Activated CD4-positive, alpha-beta memory T cell treated with anti-CD3 and anti-CD28 coated beads, Interleukin-2, amount 10 ng/mL, durations not matched to agents 7 days and 5 days (primary cell): ENCODE measurements around the gene MINDY4B. TPM values are rescaled to one million over a fixed set of nuclear protein-coding genes. Genes with fewer than 3 reads are reported as not detected.

Experiments
- CTCF ChIA-PET: fragments of 350-600 bp; sonication (Branson Sonifier 250); formaldehyde crosslinking; loops from one replicate; lab custom pipeline; 2021; ENCODE audit warnings: antibody characterized with exemption, inconsistent platforms; lab: Charles Lee
- POLR2A ChIA-PET: fragments of 350-600 bp; sonication (Branson Sonifier 250); formaldehyde crosslinking; loops from one replicate; lab custom pipeline; 2021; ENCODE audit warnings: antibody characterized with exemption; lab: Charles Lee
- DNase-seq: peaks from one replicate; pipeline ENCODE4 v3.0.0-alpha.2; 2020
- H3K27ac Mint-ChIP-seq: one replicate; pipeline ENCODE4 v1.8.0; 2021; ENCODE audit warnings: mild to moderate bottlenecking, mixed read lengths
- H3K27me3 Mint-ChIP-seq: one replicate; pipeline ENCODE4 v1.8.0; 2021; ENCODE audit warnings: mixed read lengths
- H3K36me3 Mint-ChIP-seq: one replicate; pipeline ENCODE4 v1.8.0; 2021; ENCODE audit warnings: low read depth, mixed read lengths
- H3K4me1 Mint-ChIP-seq: one replicate; pipeline ENCODE4 v1.8.0; 2021; ENCODE audit warnings: mixed read lengths
- H3K4me3 Mint-ChIP-seq: one replicate; pipeline ENCODE4 v1.8.0; 2021; ENCODE audit warnings: mild to moderate bottlenecking, mixed read lengths
- H3K9me3 Mint-ChIP-seq: one replicate; pipeline ENCODE4 v1.8.0; 2021; ENCODE audit warnings: mixed read lengths
- total RNA-seq, 2 experiments: library from RNA; stranded (reverse); gene quantifications; one replicate each; pipeline ENCODE4 v1.2.3, GENCODE V29; 2021

Gene MINDY4B
- total RNA-seq, 2 experiments from 2014 or later: not detected

DNA sequence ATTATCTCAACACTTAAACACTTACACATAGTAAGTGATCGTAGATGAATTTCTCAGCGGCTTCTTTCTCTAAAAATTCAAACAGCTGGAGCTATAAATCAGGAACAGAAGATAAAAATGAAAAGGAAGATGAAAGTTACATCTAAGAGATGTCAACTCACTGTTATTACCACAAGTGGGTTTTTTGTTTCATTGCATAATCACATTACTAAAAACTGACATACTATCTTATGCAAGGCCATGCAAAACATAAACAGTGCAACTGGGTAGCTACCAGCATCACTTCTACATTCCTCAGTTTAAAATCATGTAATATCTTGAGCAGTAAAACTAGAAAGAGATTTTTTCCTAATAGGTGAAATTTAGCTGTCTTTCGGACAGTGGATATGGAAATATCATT lies 14.9 kb downstream of the MINDY4B start:
- CTCF ChIA-PET: interaction anchor here (0.8 to 1.3 kb wide), 2 partner anchors 10 to 362 kb away, joined by 3 to 4 read pairs; no protein-coding TSS in a partner anchor
- Mint-ChIP-seq H3K27ac (no peak overlapping the region), H3K27me3 (peaks cover 22% of the 10 kb centered on the region), H3K4me3 (no peak overlapping the region), H3K4me1 (no peaks in the 10 kb centered on the region), H3K9me3 (no peaks in the 10 kb centered on the region), H3K36me3 (no peaks in the 10 kb centered on the region)
- POLR2A ChIA-PET: no interaction called here
- DNase-seq: no peak

DNA sequence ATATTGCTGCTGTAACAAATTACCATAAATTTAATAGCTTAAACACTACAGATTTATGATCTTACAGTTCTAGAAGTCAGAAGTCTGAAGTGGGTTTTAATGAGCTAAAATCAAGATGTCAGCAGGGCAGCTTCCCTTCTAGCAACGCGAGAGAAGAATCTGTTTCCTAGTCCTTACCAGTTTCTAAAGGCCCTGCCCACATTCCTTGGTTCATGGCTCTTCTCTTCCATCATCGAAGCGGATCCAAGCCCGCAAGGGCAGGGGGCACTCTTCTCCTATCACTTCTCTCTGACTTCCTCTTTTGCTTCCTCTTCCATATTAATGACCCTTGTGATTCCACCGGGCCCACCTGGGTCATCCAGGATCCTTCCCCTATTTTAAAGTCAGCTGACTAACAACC lies 16.1 kb downstream of the MINDY4B start:
- CTCF ChIA-PET: no interaction called here
- H3K4me3 Mint-ChIP-seq: no peak overlapping the region
- H3K9me3 Mint-ChIP-seq: no peaks in the 10 kb centered on the region
- DNase-seq: no peak
- peaks cover 27% of the 10 kb centered on the region for H3K27me3 Mint-ChIP-seq
- no peaks in the 10 kb centered on the region for H3K4me1 Mint-ChIP-seq
- POLR2A ChIA-PET: no interaction called here
- H3K36me3 Mint-ChIP-seq: no peaks in the 10 kb centered on the region
- H3K27ac Mint-ChIP-seq: no peak overlapping the region

DNA sequence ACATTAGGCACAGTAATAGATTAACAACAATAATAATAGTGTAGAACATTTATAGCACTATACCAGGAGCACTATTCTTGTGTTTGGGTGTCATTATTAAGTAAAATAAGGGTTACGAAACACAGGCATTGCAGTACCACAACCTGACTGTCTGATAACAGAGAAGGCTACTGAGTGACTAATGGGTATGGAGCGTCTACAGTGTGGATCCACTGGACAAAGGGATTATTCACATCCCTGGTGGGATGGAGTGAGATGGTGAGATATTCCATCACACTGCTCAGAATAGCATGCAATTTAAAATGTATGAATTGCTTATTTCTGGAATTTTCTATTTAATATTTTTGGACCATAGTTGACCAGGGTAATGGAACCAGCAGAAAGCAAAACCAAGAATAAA lies 18.2 kb downstream of the MINDY4B start:
- Mint-ChIP-seq H3K4me3 (no peak overlapping the region), H3K27ac (no peak overlapping the region)

DNA sequence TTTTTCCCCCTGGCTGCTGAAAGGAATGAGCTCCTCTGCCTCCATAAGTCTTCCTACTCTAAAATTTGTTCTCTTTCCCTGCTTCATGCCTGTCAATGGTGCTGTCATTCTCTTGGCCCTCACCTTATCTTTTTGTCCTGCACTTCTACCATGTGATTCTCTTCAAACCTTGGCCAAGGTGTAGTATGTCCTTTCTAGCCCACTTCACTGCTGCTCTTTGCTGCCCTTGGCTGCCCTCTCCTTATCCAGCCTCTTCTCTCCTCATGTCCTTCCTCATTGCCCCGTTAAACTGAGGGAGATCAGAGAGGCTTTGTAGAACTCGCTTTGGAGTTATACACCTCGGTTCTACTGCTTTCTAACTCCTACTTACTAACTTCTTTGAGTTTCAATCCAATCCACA lies 19.7 kb downstream of the MINDY4B start:
- H3K27ac Mint-ChIP-seq: no peak overlapping the region
- ChIA-PET POLR2A (no interaction called here), CTCF (no interaction called here)
- peaks cover 42% of the 10 kb centered on the region for H3K27me3 Mint-ChIP-seq
- DNase-seq: no peak
- no peaks in the 10 kb centered on the region for H3K4me1 Mint-ChIP-seq
- H3K36me3 Mint-ChIP-seq: no peaks in the 10 kb centered on the region
- no peak overlapping the region for H3K4me3 Mint-ChIP-seq
- H3K9me3 Mint-ChIP-seq: no peaks in the 10 kb centered on the region

More for the DNA sequence above, 18.2 kb downstream of the MINDY4B start:
- H3K36me3 Mint-ChIP-seq: no peaks in the 10 kb centered on the region
- ChIA-PET POLR2A (no interaction called here), CTCF (no interaction called here)
- H3K9me3 Mint-ChIP-seq: no peaks in the 10 kb centered on the region
- peaks cover 37% of the 10 kb centered on the region for H3K27me3 Mint-ChIP-seq
- no peaks in the 10 kb centered on the region for H3K4me1 Mint-ChIP-seq
- DNase-seq: no peak

DNA sequence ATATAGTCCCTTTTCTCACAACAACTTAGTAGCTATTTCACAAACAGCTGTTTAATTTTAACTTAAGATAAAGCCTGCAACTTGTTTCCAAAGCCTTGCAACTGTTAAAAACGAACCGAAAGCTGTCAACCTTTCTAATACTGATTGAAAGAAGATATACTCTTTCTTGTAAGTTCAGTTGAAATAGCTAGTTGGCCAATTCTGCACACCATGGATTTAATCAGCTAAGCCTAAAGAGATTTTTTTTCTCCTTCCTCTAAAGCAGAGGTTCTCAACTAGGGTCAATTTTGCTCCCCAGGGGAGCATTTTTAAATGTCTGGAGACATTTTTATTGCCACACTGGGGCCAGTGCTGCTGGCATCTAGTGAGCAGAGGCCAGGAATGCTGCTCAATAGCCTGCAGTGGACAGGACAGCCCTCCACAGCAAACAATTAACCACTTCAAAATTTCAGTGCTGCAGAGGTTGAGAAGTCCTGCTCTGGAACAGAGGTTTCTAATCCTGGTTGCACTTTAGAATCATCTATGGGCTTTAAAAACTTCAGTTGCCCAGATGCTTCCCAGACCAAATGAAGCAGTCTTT lies 26.2 kb downstream of the MINDY4B start:
- no peaks in the 10 kb centered on the region for H3K36me3 Mint-ChIP-seq
- POLR2A ChIA-PET: no interaction called here

DNA sequence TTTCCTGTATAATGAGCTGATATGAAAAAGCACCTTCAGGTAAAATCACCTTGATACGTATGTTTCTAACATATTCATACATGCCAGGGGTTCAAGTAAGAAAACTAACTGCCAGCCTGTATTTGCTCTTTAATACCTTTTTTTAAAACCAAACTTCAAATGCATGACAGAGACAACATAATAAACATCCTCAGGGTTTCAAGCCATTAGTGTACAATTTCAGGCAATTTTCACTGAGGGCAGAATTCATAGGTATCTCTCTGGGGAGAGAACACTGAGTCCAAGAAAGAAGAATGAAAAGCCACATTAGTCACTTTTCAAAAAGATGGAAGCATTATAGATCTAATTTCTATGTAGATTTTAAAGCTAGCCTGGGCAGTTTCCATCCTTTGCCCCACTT lies 26.9 kb downstream of the MINDY4B start:
- peaks cover 9% of the 10 kb centered on the region for H3K27me3 Mint-ChIP-seq
- no peak for DNase-seq
- peaks cover 15% of the 10 kb centered on the region for H3K4me1 Mint-ChIP-seq
- H3K9me3 Mint-ChIP-seq: no peaks in the 10 kb centered on the region
- H3K27ac Mint-ChIP-seq: no peak overlapping the region
- CTCF ChIA-PET: interaction anchor here (0.6 to 0.8 kb wide), 2 partner anchors 14 to 264 kb away, joined by 3 read pairs; no protein-coding TSS in a partner anchor
- POLR2A ChIA-PET: no interaction called here
- no peaks in the 10 kb centered on the region for H3K36me3 Mint-ChIP-seq
- no peak overlapping the region for H3K4me3 Mint-ChIP-seq

More for the DNA sequence above, 26.2 kb downstream of the MINDY4B start:
- no peaks in the 10 kb centered on the region for H3K9me3 Mint-ChIP-seq
- peaks cover 15% of the 10 kb centered on the region for H3K27me3 Mint-ChIP-seq
- H3K4me3 Mint-ChIP-seq: no peak overlapping the region
- CTCF ChIA-PET: interaction anchor here (0.6 to 0.8 kb wide), 2 partner anchors 15 to 265 kb away, joined by 3 read pairs; no protein-coding TSS in a partner anchor
- no peak overlapping the region for H3K27ac Mint-ChIP-seq
- peaks cover 15% of the 10 kb centered on the region for H3K4me1 Mint-ChIP-seq
- DNase-seq: no peak

DNA sequence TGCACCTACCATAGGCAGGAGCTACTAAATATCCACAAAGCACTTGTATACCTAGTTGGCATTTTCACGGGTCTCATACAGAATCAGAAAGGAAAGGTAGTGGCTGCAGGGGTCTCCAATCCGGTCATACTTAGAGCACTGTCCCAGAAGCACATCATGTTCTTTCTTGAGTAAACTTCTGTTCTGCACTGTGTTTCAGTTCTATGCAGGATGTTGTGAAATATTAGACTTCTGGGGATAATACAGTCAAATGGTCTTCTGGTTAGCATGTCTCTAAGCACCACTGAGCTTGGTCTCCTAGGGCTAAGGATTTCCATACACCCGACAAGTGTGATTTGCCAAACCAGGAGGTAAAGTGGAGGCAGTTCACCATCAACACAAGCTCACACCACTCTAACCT lies 27.9 kb downstream of the MINDY4B start:
- Mint-ChIP-seq H3K27ac (no peak overlapping the region), H3K27me3 (peaks cover 7% of the 10 kb centered on the region), H3K36me3 (no peaks in the 10 kb centered on the region), H3K4me1 (peaks cover 15% of the 10 kb centered on the region), H3K9me3 (no peaks in the 10 kb centered on the region), H3K4me3 (no peak overlapping the region)
- ChIA-PET CTCF (no interaction called here), POLR2A (no interaction called here)
- DNase-seq: no peak

DNA sequence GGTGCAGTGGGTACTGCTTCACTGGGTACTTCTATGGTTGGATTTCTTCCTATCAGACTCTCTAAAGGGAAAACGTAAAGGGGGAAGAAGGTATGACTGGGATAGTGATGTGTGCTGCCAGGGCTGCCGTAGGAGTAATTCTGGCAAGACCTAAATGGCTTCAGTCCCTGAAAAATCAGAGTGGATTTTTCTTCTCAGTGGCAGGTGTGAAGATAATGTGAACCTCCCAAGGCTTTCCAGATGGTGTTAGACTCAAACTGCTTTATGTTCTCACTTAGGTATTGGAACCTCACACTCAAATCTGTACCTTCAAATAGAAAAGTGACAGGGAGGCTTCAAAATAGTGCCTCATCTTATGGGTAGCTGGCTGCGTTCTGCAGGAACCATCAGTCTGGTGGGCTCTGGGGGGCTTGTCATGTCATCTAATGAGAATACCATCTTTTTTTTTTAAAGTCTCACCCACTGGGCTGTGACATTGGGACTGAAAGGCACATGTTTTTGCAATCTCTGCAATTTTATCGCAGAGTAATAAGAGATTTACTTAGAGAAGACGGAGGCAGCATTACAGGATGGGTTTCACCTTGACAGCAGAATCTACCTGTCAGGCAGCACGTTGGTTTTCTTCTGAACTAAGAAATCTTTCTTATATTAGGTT lies 28.5 kb downstream of the MINDY4B start:
- no peaks in the 10 kb centered on the region for H3K9me3 Mint-ChIP-seq
- H3K27me3 Mint-ChIP-seq: peaks cover 2% of the 10 kb centered on the region
- H3K36me3 Mint-ChIP-seq: no peaks in the 10 kb centered on the region
- H3K27ac Mint-ChIP-seq: no peak overlapping the region
- CTCF ChIA-PET: no interaction called here
- H3K4me1 Mint-ChIP-seq: peaks cover 15% of the 10 kb centered on the region
- POLR2A ChIA-PET: no interaction called here
- DNase-seq: no peak
- no peak overlapping the region for H3K4me3 Mint-ChIP-seq

DNA sequence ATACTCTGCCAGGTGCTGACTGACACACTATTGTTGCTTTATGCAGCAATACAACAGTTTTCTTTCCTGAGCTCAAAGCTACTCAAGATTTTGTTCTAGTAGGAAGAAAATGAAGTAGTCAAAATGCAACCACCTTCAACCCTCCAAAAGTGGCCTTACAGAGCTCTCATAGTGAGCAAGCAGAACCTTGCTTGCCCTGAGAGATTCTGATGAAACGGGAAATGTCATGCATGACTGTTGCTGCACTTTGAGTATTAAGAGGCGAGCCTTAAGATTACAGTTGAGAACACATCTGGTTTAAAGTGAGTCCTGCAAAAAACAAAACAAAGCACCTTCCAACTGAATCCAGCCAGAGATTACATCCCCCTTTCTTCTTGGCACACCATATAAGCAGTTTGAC lies 29.7 kb downstream of the MINDY4B start:
- no peaks in the 10 kb centered on the region for H3K27me3 Mint-ChIP-seq
- peaks cover 15% of the 10 kb centered on the region for H3K4me1 Mint-ChIP-seq
- DNase-seq: no peak
- no peak overlapping the region for H3K27ac Mint-ChIP-seq
- POLR2A ChIA-PET: no interaction called here
- CTCF ChIA-PET: no interaction called here
- no peaks in the 10 kb centered on the region for H3K36me3 Mint-ChIP-seq
- no peak overlapping the region for H3K4me3 Mint-ChIP-seq
- H3K9me3 Mint-ChIP-seq: no peaks in the 10 kb centered on the region

DNA sequence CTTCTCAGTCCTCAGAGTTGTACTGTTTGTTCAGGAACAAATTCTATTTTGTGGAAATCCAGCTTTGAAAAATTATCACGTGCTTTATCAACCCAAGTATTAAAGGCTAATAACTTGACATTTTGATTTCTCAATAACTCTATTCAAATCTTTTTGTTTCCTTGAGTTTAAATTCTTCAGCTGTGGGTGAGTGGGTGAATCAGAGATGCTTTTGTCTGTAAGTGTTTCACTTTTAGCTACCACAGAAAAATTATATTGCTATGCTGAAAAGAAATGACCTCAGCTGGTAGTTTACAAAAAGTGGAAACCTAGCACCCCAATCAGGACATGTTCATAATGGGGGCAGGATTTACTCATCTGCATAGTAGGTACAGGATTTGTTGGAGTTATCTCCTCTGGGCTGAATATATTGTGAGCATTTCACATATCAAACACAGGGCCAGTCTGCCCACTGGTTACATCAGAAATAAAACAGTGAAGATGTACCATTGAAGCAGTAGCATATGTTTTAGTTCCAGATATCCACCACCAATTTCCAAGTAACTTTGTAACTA lies 30.5 kb downstream of the MINDY4B start:
- no peak overlapping the region for H3K4me3 Mint-ChIP-seq
- no peak overlapping the region for H3K27ac Mint-ChIP-seq
- H3K36me3 Mint-ChIP-seq: no peaks in the 10 kb centered on the region
- peaks cover 15% of the 10 kb centered on the region for H3K4me1 Mint-ChIP-seq
- POLR2A ChIA-PET: no interaction called here
- H3K27me3 Mint-ChIP-seq: no peaks in the 10 kb centered on the region
- CTCF ChIA-PET: interaction anchor here (2.0 kb wide), 1 partner anchor 87 kb away, joined by 7 read pairs; no protein-coding TSS in a partner anchor
- no peaks in the 10 kb centered on the region for H3K9me3 Mint-ChIP-seq
- no peak for DNase-seq

DNA sequence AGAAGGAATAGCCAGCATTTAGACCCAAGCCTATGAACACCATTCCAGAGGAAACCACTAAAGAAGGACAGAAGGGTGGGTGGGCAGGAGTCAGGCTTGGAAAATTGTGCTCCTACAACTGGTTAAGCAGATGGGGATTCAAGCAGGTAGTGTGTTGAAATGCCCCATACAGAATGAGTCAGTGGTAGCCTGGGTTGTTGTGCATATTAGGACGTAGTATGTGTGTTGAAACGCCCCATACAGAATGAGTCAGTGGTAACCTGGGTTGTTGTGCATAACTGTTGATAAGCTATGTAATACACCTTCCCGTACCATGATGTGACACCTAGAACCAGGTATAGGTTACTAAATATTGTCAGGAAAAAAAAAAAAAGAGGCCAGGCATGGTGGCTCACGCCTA lies 34.0 kb downstream of the MINDY4B start:
- peaks cover 11% of the 10 kb centered on the region for H3K4me1 Mint-ChIP-seq
- H3K27me3 Mint-ChIP-seq: peaks cover 1% of the 10 kb centered on the region
- H3K4me3 Mint-ChIP-seq: no peak overlapping the region
- ChIA-PET POLR2A (no interaction called here), CTCF (no interaction called here)
- no peaks in the 10 kb centered on the region for H3K36me3 Mint-ChIP-seq
- DNase-seq: no peak
- no peak overlapping the region for H3K27ac Mint-ChIP-seq
- no peaks in the 10 kb centered on the region for H3K9me3 Mint-ChIP-seq

DNA sequence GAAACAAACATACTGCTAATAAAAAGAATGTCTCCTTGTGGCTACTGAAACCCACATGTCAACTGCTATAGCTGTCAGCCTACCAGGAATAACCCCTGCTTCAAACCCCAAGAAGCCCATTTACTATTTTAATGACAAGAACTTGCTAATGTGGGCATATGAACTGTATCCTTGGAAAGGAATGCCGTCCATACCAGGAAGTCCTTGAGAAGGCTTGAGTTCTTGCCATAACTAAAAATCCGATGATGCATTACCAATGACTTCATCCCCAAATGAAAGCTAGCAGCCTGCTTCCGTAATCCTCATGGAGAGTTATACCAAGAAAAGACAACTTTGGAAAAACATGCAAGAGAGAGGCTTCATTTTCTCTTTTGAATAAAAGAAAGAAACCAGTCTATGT lies 34.8 kb downstream of the MINDY4B start:
- Mint-ChIP-seq H3K9me3 (no peaks in the 10 kb centered on the region), H3K4me1 (peaks cover 6% of the 10 kb centered on the region), H3K36me3 (no peaks in the 10 kb centered on the region), H3K27me3 (peaks cover 4% of the 10 kb centered on the region), H3K4me3 (no peak overlapping the region), H3K27ac (no peak overlapping the region)
- POLR2A ChIA-PET: no interaction called here
- DNase-seq: no peak
- CTCF ChIA-PET: no interaction called here

DNA sequence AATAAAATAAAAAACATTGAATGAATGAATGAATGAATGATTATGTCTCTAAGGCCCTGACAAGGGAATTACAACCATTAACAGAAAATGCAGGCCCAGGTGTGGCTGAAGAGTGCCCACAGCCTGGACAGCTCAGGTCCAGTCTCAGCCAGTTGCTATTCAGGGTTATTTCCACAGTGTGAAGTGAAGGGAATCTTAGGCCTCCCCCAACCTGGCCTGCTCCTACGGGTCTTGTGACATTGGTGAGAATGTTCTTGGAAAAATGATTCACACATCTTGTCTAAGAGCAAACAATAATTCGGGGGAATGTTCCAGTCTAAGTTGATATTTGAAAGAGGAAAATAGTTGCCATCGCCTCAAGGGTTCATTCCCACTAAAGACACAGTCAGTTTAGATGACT lies 37.0 kb downstream of the MINDY4B start:
- peaks cover 4% of the 10 kb centered on the region for H3K4me1 Mint-ChIP-seq
- POLR2A ChIA-PET: no interaction called here
- CTCF ChIA-PET: interaction anchor here (1.2 to 1.4 kb wide), 2 partner anchors 81 to 146 kb away, joined by 3 to 6 read pairs; no protein-coding TSS in a partner anchor
- no peak overlapping the region for H3K4me3 Mint-ChIP-seq
- no peak for DNase-seq
- H3K9me3 Mint-ChIP-seq: no peaks in the 10 kb centered on the region
- no peak overlapping the region for H3K27ac Mint-ChIP-seq
- H3K27me3 Mint-ChIP-seq: peaks cover 11% of the 10 kb centered on the region
- H3K36me3 Mint-ChIP-seq: no peaks in the 10 kb centered on the region
